Stimulated activated CD8-positive, alpha-beta memory T cell treated with anti-CD3 and anti-CD28 coated beads, Interleukin-12 subunit alpha, Interleukin-12 subunit beta, amount 100 ng/mL, for 1 hour (primary cell): Measurements from ENCODE around the gene RTF2.

Source experiments
- DNase-seq: peaks from one replicate; pipeline ENCODE4 v3.0.0-alpha.2; 2020; ENCODE audit warnings: low read depth

The RTF2 gene

GRCh38 chr20:56439771-56440291, 28.6 kb upstream of the RTF2 start:
- DNase-seq: no peak

GRCh38 chr20:56440346-56441007, 27.9 kb upstream of the RTF2 start:
- peak; percentile 28 for DNase-seq

- no peak for DNase-seq
These were observed 25.8 kb upstream of the RTF2 start for GRCh38 chr20:56442389-56443365.

GRCh38 chr20:56443654-56444540, 24.5 kb upstream of the RTF2 start:
- DNase-seq: no peak

- no peak for DNase-seq
These were observed 23.3 kb upstream of the RTF2 start for GRCh38 chr20:56445130-56445529.

- no peak for DNase-seq
These were observed 22.9 kb upstream of the RTF2 start for GRCh38 chr20:56445540-56445939.

- no peak for DNase-seq
These were observed 21.2 kb upstream of the RTF2 start for GRCh38 chr20:56447227-56447626.

- DNase-seq: no peak
These were observed 19.0 kb upstream of the RTF2 start for GRCh38 chr20:56449459-56449858.

GRCh38 chr20:56451056-56451765, 17.2 kb upstream of the RTF2 start:
- DNase-seq: no peak

- DNase-seq: no peak
These were observed 15.1 kb upstream of the RTF2 start for GRCh38 chr20:56453352-56453751.

- no peak for DNase-seq
These were observed 13.7 kb upstream of the RTF2 start for GRCh38 chr20:56454754-56455153.

GRCh38 chr20:56458206-56458821, 10.1 kb upstream of the RTF2 start:
- DNase-seq: no peak

GRCh38 chr20:56460459-56460858, 8.0 kb upstream of the RTF2 start:
- peak; percentile 20 for DNase-seq

GRCh38 chr20:56461576-56461975, 6.9 kb upstream of the RTF2 start:
- no peak for DNase-seq

- DNase-seq: no peak
These were observed 5.0 kb upstream of the RTF2 start for GRCh38 chr20:56463428-56463827.

- DNase-seq: no peak
These were observed 2.4 kb upstream of the RTF2 start for GRCh38 chr20:56465997-56466396.

GRCh38 chr20:56467968-56468315, 485 bp upstream of the RTF2 start:
- no peak for DNase-seq

GRCh38 chr20:56469077-56469449, 636 bp downstream of the RTF2 start:
- DNase-seq: no peak

- no peak for DNase-seq
These were observed 15.5 kb downstream of the RTF2 start for GRCh38 chr20:56483970-56484369.

- DNase-seq: no peak
These were observed 18.8 kb downstream of the RTF2 start for GRCh38 chr20:56487216-56487615.

- no peak for DNase-seq
These were observed 20.1 kb downstream of the RTF2 start for GRCh38 chr20:56488566-56488965.
